HG02642 (cell line): ENCODE measurements around the gene DUSP1.

ENCODE experiments used
- ATAC-seq: cut with Tn5 transposase; IDR thresholded peaks from one replicate; pipeline ENCODE4 v1.9.1; 2021; ENCODE audit warnings: mild to moderate bottlenecking; ENCODE audit not compliant: unreplicated experiment, poor library complexity

The DUSP1 gene

GRCh38 chr5:172747471-172747870, 23.5 kb downstream of the DUSP1 start:
- no peak for ATAC-seq

GRCh38 chr5:172746725-172747124, 24.3 kb downstream of the DUSP1 start:
- no peak for ATAC-seq

GRCh38 chr5:172745838-172746237, 25.2 kb downstream of the DUSP1 start:
- ATAC-seq: no peak

- no peak for ATAC-seq
These were observed 25.6 kb downstream of the DUSP1 start for GRCh38 chr5:172745406-172745805.

- ATAC-seq: no peak
These were observed 26.6 kb downstream of the DUSP1 start for GRCh38 chr5:172744123-172745104.

- no peak for ATAC-seq
These were observed 27.7 kb downstream of the DUSP1 start for GRCh38 chr5:172743112-172743959.

GRCh38 chr5:172741206-172741582, 29.8 kb downstream of the DUSP1 start:
- no peak for ATAC-seq

GRCh38 chr5:172740428-172741205, 30.4 kb downstream of the DUSP1 start:
- ATAC-seq: no peak

GRCh38 chr5:172739375-172739774, 31.6 kb downstream of the DUSP1 start:
- ATAC-seq: no peak

- no peak for ATAC-seq
These were observed 34.4 kb downstream of the DUSP1 start for GRCh38 chr5:172736508-172737135.

- ATAC-seq: no peak
These were observed 35.7 kb downstream of the DUSP1 start for GRCh38 chr5:172735141-172735831.

GRCh38 chr5:172733974-172734346, 37.0 kb downstream of the DUSP1 start:
- no peak for ATAC-seq

GRCh38 chr5:172733131-172733973, 37.6 kb downstream of the DUSP1 start:
- ATAC-seq: no peak

GRCh38 chr5:172732201-172732865, 38.7 kb downstream of the DUSP1 start:
- ATAC-seq: no peak

- ATAC-seq: no peak
These were observed 39.3 kb downstream of the DUSP1 start for GRCh38 chr5:172731680-172732074.

GRCh38 chr5:172730981-172731679, 39.9 kb downstream of the DUSP1 start:
- no peak for ATAC-seq

GRCh38 chr5:172730222-172730621, 40.8 kb downstream of the DUSP1 start:
- no peak for ATAC-seq
